ENCODE results near the gene L3MBTL4. TPM values are rescaled to one million over a fixed set of nuclear protein-coding genes. Genes with fewer than 3 reads are reported as not detected.
"Not testable (repeated sequence)": the region's sequence is repeated elsewhere in the genome, so short reads cannot be mapped to it uniquely, and the experiment has no call there.

L3MBTL4 gene
- total RNA-seq, 6 experiments from 2014 or later: 8.2 to 16.0 (median 11.3) TPM

GRCh38 chr18:6052449-6052913, 362.2 kb downstream of the L3MBTL4 start:
- Histone ChIP-seq H3K27me3 (no peaks in the 10 kb centered on the region), H3K9me3 (no peaks in the 10 kb centered on the region), H3K27ac (peak overlapping the region in 2 of 3 donors; percentile 45 to 72), H3K4me3 (no peak overlapping the region), H3K4me1 (peaks cover 0 to 16% (median 0%) of the 10 kb centered on the region in 4 donors), H3K36me3 (no peaks in the 10 kb centered on the region)
- WGBS (ENCODE audit: insufficient coverage, low coverage, low lambda C conversion rate, missing lambda C conversion rate): 36% methylated on average over 5 of the region's 5 CpGs
- ATAC-seq (peak; percentile 87 to 95 (median 93)), DNase-seq (no peak)
- intact Hi-C loops (cut with DNase I): no loop called here
- TF ChIP-seq POLR2A (IDR thresholded peaks at IDR 0.05) (no peak), CTCF (IDR thresholded peaks at IDR 0.05) (peak in 3 of 4 donors; percentile 20 to 26 (median 22))

- H3K4me1 ChIP-seq; H3K36me3 ChIP-seq; intact Hi-C loops (cut with DNase I): not testable (repeated sequence)
Observed at GRCh38 chr18:6047596-6047995, 367.1 kb downstream of the L3MBTL4 start.

GRCh38 chr18:6044773-6045172, 369.9 kb downstream of the L3MBTL4 start:
- Histone ChIP-seq H3K4me3 (no peak overlapping the region), H3K27ac (no peak overlapping the region), H3K36me3 (no peaks in the 10 kb centered on the region), H3K4me1 (no peaks in the 10 kb centered on the region), H3K27me3 (no peaks in the 10 kb centered on the region), H3K9me3 (peaks cover 0 to 3% (median 0%) of the 10 kb centered on the region in 4 donors)
- intact Hi-C loops (cut with DNase I): no loop called here
- TF ChIP-seq POLR2A (IDR thresholded peaks at IDR 0.05) (no peak), CTCF (IDR thresholded peaks at IDR 0.05) (peak in 1 of 4 donors; percentile 19)
- DNase-seq (no peak), ATAC-seq (no peak)

More at GRCh38 chr18:6047596-6047995, 367.1 kb downstream of the L3MBTL4 start:
- not testable (repeated sequence) for DNase-seq, H3K9me3 ChIP-seq, H3K4me3 ChIP-seq, H3K27me3 ChIP-seq, H3K27ac ChIP-seq, ATAC-seq
- 69% methylated on average over 2 of the region's 2 CpGs for WGBS (ENCODE audit: insufficient coverage, low coverage, low lambda C conversion rate, missing lambda C conversion rate)

- TF ChIP-seq CTCF (IDR thresholded peaks at IDR 0.05): no peak
- no peak for TF ChIP-seq POLR2A (IDR thresholded peaks at IDR 0.05)
- H3K27me3 ChIP-seq: no peaks in the 10 kb centered on the region
- DNase-seq (no peak), ATAC-seq (no peak)
- peaks cover 0 to 3% (median 0%) of the 10 kb centered on the region in 4 donors for H3K9me3 ChIP-seq
- whole genome bisulfite sequencing (ENCODE audit: insufficient coverage, low coverage, low lambda C conversion rate, missing lambda C conversion rate): 13% methylated on average over 1 of the region's 1 CpG
- no peaks in the 10 kb centered on the region for H3K36me3 ChIP-seq
- intact Hi-C loops (cut with DNase I): no loop called here
- no peak overlapping the region for H3K4me3 ChIP-seq
- no peak overlapping the region for H3K27ac ChIP-seq
- no peaks in the 10 kb centered on the region for H3K4me1 ChIP-seq
Observed at GRCh38 chr18:6044319-6044718, 370.4 kb downstream of the L3MBTL4 start.

GRCh38 chr18:6039055-6039454, 375.7 kb downstream of the L3MBTL4 start:
- DNase-seq (no peak), ATAC-seq (no peak)
- Histone ChIP-seq H3K36me3 (no peaks in the 10 kb centered on the region), H3K9me3 (no peaks in the 10 kb centered on the region), H3K27me3 (no peaks in the 10 kb centered on the region), H3K4me1 (no peaks in the 10 kb centered on the region), H3K27ac (no peak overlapping the region), H3K4me3 (no peak overlapping the region)
- WGBS (ENCODE audit: insufficient coverage, low coverage, low lambda C conversion rate, missing lambda C conversion rate): 92% methylated on average over 2 of the region's 2 CpGs
- TF ChIP-seq CTCF (IDR thresholded peaks at IDR 0.05): no peak
- no peak for TF ChIP-seq POLR2A (IDR thresholded peaks at IDR 0.05)
- intact Hi-C loops (cut with DNase I): no loop called here
